GM18502 (cell line): Measurements from ENCODE around the gene RCOR1.
A peak's percentile ranks its signal among the peaks of the same experiment; 100 is the strongest.
"Not testable (repeated sequence)": the region's sequence is repeated elsewhere in the genome, so short reads cannot be mapped to it uniquely, and the experiment has no call there.

Source experiments
- ATAC-seq: cut with Tn5 transposase; IDR thresholded peaks from one replicate; pipeline ENCODE4 v1.9.1; 2021; ENCODE audit warnings: mild to moderate bottlenecking; ENCODE audit not compliant: unreplicated experiment, poor library complexity

RCOR1 gene

GRCh38 chr14:102590667-102591099 is 1.8 kb upstream of the RCOR1 start:
- ATAC-seq, result no peak

- ATAC-seq, result peak; percentile 0
These were observed 991 bp upstream of the RCOR1 start for GRCh38 chr14:102591372-102591943.

GRCh38 chr14:102592763-102593060 is 263 bp downstream of the RCOR1 start:
- peak; percentile 15 for ATAC-seq

- ATAC-seq, result peak; percentile 19
These were observed 794 bp downstream of the RCOR1 start for GRCh38 chr14:102593061-102593824.

GRCh38 chr14:102593825-102594137 is 1.3 kb downstream of the RCOR1 start:
- no peak for ATAC-seq

GRCh38 chr14:102594514-102595175 is 2.2 kb downstream of the RCOR1 start:
- ATAC-seq, result peak; percentile 25

GRCh38 chr14:102601378-102601925 is 9.0 kb downstream of the RCOR1 start:
- ATAC-seq, result no peak

GRCh38 chr14:102602421-102603292 is 10.2 kb downstream of the RCOR1 start:
- ATAC-seq, result no peak

GRCh38 chr14:102603293-102603907 is 11.0 kb downstream of the RCOR1 start:
- ATAC-seq, result no peak

- ATAC-seq, result no peak
These were observed 11.7 kb downstream of the RCOR1 start for GRCh38 chr14:102604183-102604582.

GRCh38 chr14:102605029-102605428 is 12.6 kb downstream of the RCOR1 start:
- no peak for ATAC-seq

- peak; percentile 47 for ATAC-seq
These were observed 13.8 kb downstream of the RCOR1 start for GRCh38 chr14:102606296-102606695.

GRCh38 chr14:102608064-102608446 is 15.6 kb downstream of the RCOR1 start:
- peak; percentile 59 for ATAC-seq

GRCh38 chr14:102610968-102611811 is 18.7 kb downstream of the RCOR1 start:
- ATAC-seq, result peak; percentile 41

- no peak for ATAC-seq
These were observed 23.9 kb downstream of the RCOR1 start for GRCh38 chr14:102616318-102616717.

GRCh38 chr14:102616799-102617198 is 24.4 kb downstream of the RCOR1 start:
- ATAC-seq, result no peak

- not testable (repeated sequence) for ATAC-seq
These were observed 26.6 kb downstream of the RCOR1 start for GRCh38 chr14:102619012-102619411.

- no peak for ATAC-seq
These were observed 28.0 kb downstream of the RCOR1 start for GRCh38 chr14:102620413-102620812.

- no peak for ATAC-seq
These were observed 29.9 kb downstream of the RCOR1 start for GRCh38 chr14:102622262-102622885.
